HG02885 (cell line): ENCODE results near the gene HSP90AA1.
"Not testable (repeated sequence)": the region's sequence is repeated elsewhere in the genome, so short reads cannot be mapped to it uniquely, and the experiment has no call there.

ENCODE experiments used
- ATAC-seq: cut with Tn5 transposase; IDR thresholded peaks from one replicate; pipeline ENCODE4 v1.9.1; 2021; ENCODE audit warnings: mild to moderate bottlenecking; ENCODE audit not compliant: unreplicated experiment, poor library complexity

HSP90AA1 gene

DNA sequence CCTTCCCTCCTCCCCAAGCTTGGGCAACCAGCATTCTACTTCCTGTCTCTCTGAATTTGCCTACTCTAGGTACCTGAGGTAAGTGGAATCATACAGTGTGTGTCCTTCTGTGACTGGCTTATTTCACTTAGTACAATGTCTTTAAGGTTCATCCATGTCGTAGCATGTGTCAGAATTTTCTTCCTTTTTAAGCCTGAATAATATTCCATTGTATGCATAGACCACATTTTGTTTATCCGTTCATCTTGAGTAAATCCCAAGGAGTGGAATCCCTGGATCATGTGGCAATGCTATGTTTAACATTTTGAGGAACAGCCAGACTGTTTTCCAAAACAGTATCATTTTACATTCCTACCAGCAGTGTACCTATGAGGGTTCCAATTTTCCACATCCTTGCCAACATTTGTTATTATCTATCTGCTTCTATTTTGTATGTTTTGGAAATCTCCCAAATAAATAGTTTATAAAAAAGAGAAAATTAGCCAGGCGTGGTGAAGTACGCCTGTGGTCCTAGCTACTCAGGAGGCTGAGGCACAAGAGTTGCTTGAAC, 12.4 kb downstream of the HSP90AA1 start:
- ATAC-seq, result no peak

DNA sequence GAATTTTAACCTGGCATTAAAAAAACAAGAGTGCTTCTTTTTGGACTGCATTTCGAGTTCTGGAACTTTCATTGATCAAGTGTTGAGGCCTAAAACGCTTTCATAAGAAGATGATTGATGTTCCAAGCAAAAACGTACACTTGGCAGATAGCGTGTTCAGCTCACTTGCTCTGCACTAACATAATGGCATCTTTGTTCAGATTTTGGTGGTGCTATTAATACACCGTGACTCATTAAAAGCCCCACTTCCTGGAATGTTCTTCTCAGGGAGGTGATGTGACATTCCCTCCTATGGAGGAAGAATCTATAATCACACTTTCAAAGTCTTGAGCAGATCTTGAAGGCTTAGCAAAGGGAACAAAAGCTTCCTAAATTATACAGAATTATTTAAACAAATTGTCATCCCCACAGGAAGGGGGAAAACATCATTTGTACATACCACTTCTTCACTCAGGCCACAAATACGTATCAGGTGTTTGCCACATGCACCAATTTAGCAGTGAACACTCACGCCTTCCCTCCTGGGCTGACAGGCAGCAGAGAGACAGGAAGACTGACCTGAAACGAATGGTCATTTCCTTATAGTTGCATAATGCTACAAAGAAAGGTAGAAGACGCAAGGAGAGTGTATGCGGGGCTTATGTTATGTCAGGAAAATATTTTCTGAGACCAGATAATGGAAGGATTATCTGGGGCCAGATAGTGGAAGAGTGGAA, 15.4 kb downstream of the HSP90AA1 start:
- ATAC-seq, result no peak

DNA sequence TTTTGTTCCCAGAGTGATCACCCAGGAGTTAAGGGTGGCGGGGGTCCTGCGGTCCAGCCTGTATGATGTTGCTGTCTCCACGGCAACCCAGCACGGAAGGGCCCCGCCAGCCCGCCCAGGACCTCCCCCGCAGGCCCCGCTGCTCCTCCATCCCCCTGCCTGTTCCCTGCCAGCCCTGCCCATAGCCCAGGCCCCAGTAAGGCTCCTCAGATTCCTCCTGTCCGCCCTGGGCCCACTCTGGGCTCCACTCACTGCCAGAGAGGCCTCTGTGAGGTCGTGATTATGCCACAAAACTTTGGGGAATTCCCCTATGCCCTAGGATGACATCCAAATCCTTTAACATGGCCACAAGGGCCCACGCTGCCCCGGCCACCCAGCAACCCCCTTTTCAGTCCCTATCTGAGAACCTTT, 20.8 kb downstream of the HSP90AA1 start:
- ATAC-seq, result no peak

DNA sequence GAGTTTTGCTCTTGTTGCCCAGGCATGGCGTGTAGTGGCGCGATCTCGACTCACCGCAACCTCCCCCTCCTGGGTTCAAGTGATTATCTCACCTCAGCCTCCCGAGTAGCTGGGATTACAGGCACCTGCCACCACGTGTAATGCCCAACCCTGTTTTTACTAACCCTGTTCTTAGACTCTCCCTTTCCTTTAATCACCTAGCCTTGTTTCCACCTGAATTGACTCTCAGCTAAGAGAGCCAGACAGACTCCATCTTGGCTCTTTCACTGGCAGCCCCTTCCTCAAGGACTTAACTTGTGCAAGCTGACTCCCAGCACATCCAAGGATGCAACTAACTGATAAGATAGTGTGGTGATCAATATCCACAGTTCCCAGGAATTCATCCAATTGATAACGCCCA, 22.3 kb downstream of the HSP90AA1 start:
- not testable (repeated sequence) for ATAC-seq

DNA sequence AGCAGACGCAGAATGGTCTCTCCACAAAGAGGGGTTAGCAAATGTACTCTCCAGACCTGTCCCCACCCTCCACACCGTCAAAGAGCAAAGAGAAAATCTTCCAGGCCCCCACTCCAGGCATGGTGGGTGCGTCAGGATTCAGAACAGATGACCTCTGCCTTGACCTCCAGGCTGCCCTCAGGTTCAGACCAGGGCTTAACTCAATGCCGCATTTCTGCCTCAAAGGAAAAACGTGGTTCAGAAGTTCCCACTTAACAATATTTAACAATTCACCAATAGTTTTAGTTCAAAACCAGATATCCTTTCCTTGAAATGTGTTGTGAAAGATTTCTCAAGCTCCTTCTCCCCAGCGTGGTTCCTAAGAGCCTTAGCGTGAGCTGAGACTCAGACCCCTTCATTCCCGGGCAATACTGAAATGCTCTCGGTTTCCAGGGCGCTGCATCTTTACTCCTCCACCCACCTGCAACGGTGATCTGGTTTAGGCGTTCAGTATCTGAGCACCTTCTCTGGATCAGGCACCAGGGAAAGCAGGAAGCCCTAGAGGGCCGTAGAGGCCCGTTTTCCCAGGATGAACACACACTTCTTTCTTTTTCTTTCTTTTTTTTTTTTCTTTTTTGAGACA, 22.9 kb downstream of the HSP90AA1 start:
- no peak for ATAC-seq

DNA sequence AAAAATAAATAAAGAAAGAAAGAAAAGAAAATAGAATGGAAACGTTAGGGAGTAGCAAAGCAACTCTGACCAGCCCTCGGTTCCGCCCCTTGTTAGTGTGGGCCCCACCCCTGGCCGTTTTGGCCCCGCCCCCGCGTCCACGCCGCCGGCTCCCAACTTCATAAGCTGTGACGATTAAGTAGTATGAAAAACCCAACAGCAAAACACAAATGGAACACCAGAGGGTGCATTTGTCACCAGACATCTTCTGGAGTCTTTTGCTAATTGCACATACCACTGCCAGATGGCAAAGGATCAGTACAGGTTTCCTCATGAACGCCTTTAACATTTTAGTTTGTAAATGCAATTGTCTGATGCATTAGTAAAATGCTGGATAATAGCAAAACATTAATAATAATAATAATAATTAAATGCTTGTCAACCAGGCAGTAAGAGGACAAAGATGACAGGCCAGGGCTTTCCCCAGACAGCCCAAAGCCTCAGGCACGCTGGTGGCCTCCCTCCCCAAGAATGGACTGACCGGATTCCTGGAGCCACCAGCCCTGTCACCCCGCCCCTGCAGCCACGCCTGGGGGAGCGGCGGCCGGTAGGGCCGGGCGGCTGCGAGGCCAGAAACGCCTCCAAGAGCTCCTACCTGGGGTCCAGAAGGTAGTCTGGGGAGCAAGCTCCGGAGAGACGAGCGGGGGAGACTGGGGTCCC, 23.6 kb downstream of the HSP90AA1 start:
- ATAC-seq, result peak; percentile 57

DNA sequence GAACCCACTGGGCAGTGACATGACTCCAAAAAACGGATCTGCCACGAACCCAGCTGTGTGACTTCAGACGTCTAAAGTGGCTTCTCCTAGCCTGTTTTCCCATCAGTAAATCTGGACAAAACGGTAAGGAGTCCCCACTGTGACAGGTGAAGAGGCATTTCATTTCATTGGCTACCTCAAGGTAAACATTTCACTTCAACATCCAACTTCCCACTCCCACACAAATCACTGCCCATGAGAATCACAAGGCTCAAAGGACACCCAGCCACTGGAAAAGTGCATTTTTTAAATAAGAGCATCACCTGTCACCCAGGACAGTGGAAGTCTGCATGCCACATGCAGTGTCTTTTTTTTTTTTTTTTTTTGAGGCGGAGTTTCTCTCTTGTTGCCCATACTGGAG, 27.9 kb downstream of the HSP90AA1 start:
- no peak for ATAC-seq

DNA sequence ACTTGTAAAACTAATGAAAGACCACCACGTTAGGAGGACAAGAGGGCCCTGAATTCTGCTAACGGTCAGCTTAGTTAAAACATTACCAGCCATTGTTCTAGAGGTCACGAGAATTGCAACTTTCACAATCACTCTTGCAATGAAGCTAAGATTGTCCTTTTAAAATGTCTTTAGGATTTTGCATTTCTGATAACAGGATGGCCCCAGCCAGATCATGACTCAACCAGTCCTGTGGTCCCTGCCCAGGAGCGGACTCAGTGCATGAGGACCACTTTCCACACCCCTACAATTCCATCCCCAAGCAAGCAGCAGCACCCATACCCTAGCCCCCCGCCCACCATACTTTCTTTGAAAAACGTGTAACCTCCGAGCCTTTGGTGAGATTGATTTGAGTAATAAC, 28.7 kb downstream of the HSP90AA1 start:
- no peak for ATAC-seq

DNA sequence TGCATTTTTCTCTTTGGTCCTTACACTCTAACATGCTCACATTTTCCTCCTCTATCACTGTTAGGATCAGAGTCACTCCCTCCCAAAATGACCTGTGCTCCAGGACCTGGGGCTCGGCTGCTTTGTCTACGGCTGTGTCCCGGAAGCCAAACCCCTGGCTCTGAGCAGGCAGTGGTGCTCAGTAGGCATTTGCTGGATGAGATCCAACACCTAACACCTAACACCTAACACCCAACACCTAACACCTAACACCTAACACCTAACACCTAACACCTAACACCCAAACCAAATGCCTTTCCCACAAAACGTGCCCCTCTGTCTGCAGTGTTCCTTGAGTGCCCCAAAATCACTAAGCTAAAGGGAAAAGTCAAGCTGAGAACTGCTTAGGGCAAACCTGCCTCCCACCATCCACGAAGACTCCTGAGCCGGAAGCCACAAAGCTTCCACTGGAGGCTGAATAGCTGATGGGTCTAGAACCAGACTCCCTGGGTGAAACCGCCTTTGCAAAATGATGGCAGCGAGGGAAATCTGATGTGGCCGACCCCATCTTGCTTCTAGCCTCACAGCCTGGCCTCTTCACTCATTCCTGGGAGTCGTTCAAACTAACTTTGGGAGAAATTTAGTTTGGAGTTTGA, 29.2 kb downstream of the HSP90AA1 start:
- no peak for ATAC-seq

DNA sequence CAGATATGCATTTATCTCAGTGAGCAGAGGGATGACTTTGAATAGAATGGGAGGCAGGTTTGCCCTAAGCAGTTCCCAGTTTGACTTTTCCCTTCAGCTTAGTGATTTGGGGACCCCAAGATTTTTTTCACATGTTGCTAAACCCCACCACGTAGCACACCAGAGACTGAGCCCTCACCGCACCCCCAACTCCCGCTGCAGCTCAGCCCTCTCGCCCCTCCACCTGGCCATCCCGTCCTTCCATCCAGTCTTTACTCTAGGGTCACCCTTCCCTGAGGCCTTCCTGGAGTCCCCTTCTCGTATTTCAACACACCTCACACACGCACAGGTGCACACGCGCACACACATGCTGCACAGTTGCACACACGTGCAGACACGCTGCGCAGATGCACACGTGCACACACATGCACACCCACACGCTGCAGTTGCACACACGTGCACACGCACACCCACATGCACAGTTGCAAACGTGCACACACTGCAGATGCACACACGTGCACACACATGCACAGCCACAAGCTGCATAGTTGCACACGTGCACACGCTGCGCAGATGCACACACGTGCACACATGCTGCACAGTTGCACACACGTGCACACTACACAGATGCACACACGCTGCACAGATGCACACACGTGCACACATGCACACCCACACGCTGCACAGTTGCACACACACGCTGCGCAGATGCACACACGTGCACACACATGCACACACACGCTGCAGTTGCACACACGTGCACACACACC, 30.0 kb downstream of the HSP90AA1 start:
- ATAC-seq, result no peak

DNA sequence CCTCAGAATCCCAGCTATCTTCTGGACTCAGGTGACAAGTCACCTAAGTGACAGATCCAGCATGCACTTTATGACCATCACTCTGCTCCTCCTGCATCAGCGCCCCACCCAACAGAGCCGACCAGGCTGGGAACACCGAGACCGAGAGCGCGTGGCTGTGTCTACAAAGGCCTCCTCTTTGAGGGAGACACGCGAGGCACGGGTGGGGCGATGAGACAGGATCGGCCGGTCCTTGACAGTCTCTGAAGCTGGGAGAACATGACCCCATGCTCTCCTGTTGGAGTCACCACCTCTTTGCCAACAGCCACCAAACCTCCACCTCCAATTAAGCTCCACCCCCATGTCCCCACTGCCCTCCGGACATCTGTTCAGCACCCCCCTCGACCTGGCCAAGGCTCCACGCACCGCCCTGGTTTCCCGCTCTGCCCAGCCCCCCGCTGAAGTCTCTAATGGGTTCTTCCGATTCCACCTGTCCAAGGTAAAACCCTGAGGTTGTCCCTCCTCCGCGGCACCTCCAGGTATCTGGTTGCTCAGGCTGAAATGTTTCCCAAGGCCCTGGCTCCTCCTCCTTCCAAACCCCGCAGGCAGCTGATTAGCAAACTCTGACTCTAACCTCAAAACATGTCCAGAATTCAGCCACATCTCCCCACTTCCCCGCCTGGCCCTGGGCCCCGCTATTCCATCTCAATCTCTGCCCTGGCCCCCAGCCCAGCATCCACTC, 31.5 kb downstream of the HSP90AA1 start:
- ATAC-seq, result no peak

DNA sequence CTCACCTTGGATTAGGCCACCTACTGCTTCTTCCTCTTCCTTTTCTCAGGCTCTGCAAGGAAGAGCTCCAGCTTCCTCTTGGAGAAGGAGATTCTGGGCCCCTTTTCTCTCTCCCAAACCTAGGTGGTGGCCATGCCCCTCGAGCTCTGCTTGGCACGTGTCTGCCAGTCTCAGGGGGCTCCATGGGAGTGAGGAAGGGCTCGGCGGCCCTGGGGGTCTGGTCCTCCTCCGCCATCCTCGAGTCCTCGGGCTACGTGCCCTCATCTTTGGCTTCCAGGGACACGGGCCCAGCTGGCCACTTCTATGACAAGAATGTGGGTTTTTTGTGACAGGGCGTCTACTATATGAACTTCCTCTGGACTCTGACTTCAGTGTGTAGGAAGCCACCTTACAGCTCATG, 34.3 kb downstream of the HSP90AA1 start:
- ATAC-seq, result no peak

DNA sequence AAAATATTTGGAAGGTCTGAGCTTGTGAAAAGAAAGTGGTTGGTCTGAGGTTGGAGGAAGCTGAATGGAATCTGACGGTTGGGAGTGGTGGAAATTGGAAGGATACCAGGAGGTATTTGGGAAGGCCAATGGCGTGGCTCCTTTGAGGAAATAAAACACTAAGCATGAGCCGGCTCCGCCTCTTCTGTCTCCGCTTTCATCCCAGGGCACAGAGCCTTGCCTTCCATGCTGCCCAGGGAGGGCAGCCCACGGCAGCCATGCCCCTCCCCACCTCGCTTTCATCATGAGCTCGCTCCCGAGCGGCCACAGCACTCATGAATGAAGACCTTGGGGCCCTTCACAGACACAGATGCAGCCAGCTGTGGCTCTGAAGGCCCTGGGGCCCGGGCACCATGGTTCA, 36.2 kb downstream of the HSP90AA1 start:
- ATAC-seq, result no peak

DNA sequence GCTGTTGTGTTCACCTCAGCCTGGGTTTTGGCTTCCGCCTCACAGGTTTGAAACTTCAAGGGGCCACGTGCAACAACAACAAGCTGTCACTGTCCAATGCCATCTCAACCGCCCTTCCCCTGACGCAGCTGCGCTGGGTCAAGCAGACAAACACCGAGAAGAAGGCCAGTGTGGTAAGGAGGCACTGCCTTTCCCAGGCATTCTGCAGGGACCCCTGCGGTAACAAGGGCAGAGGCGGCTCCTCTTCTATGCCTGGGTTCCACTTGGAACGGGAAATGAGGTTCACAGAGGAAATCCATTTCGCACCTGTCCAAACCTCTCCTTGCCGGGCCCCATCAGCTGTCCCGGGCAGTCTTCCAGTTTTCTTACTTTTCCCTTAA, 36.8 kb downstream of the HSP90AA1 start:
- ATAC-seq, result no peak

DNA sequence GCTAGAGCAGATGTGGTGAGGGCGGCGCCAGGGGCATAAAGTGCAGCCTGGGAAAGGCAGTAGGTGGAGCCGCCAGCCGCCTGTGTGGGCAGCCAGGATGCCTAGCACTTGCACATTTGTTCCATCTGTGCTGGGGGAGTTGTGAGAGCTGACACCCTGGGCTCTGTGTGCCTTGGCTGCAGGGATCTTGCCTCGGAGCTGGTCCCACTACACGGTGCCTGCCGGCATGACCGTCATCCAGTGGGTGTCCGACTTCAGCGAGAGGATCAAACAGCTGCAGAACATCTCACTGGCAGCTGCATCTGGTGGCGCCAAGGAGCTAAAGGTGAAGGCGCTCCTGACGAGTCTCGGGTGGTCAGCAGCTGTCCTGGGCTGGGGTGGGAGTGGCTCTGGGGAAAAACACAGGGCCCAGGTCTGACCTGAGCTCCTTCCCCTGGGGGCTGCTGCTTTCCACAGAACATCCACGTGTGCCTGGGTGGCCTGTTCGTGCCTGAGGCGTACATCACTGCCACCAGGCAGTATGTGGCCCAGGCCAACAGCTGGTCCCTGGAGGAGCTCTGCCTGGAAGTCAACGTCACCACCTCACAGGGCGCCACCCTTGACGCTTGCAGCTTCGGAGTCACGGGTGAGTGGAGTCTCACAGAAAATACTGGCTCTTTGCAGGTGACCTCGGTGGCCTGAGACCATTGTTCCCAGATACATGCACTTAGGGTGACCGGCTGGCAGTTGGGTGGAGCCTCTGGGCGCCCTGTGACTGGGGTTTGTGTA, 37.4 kb downstream of the HSP90AA1 start:
- ATAC-seq, result no peak

DNA sequence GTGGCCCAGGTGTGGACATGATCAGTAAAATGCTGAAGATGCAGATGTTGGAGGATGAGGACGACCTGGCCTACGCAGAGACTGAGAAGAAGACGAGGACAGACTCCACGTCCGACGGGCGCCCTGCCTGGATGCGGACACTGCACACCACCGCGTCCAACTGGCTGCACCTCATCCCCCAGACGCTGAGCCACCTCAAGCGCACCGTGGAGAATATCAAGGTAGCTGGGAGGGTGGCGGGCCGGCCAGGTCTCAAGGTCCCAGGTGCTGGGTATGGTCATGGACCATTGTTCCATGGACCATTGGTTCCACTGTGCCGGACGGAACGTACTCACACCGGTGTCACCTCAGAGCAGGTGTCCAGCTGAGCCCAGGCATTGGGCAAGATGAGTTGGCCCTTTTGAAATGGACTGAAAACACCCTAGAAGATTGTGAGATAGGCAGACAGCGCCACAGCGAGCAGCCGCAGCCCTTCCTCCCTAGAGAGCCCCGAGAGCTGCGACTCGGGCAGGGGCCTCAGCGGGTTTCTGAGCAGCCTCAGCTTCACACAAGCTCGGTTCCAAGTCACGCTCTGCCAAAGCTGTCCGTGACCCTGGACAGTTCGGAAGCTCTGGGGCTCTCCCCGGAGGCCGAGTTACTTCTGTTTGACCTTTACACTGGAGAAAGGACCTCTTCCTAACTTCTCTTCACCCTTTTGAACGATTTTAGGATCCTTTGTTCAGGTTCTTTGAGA, 38.9 kb downstream of the HSP90AA1 start:
- ATAC-seq, result no peak

DNA sequence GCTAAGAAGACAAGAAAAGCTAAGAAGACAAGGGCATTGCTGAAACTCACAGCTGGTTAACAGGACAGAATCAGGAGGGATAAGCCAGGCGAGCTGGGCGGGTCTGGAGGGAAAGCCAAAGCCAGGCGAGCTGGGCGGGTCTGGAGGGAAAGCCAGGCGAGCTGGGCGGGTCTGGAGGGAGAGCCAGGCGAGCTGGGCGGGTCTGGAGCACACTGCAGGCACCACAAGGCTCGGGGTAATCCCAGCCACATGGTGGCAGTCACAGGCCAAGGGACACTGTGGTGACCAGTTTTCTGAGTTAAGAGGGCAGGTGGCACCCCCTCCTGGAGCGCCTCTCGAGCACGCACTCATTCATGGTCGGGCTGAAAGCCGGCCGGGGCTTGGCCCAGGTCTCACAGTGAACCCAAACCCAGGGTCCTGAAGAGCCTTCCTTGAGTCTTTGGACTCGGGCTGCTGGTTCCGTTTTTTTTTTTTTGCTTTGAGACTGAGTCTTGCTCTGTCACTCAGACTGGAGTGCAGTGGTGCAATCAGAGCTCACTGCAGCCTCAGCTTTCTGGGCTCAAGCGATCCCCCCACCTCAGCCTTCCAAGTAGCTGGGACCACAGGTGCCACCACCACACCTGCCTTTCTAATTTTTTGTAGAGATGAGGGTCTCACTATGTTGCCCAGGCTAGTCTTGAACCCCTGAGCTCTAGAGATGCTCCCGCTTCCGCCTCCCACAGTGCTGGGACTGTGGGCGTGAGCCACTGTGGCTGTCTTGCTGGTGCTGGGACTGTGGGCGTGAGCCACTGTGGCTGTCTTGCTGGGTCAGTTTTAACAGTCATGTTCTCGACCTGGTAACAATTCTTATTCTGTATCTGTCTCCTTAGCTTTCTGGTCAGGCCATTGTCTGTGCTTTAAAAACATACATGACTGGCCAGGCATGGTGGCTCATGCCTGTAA, 40.2 kb downstream of the HSP90AA1 start:
- no peak for ATAC-seq
